Prostate gland (tissue), 2 donors: ENCODE data around the gene ARSJ.

Experiments used
- POLR2A ChIP-seq: fragments of 450-650 bp; IDR thresholded peaks from one replicate; pipeline ENCODE4 v1.6.1; 2016; ENCODE audit warnings: antibody characterized with exemption, mild to moderate bottlenecking
- POLR2AphosphoS5 ChIP-seq: sonication (generic); formaldehyde crosslinking; IDR thresholded peaks from one replicate; pipeline ENCODE4 v1.6.1; 2017; ENCODE audit warnings: antibody characterized with exemption
- TF ChIP-seq, protein P1 (sequence below), 4 experiments: fragments of 200-600 bp in 2 of 4; fragments of 450-650 bp in 2 of 4; sonication (generic) in 2 of 4; IDR thresholded peaks; 1 replicate in 3 of 4; 2 replicates in 1 of 4; pipeline ENCODE4 v1.5.1; 2016 to 2019; ENCODE audit warnings: antibody characterized with exemption in 4 of 4, mild to moderate bottlenecking in 2 of 4, moderate library complexity in 2 of 4

DNA sequence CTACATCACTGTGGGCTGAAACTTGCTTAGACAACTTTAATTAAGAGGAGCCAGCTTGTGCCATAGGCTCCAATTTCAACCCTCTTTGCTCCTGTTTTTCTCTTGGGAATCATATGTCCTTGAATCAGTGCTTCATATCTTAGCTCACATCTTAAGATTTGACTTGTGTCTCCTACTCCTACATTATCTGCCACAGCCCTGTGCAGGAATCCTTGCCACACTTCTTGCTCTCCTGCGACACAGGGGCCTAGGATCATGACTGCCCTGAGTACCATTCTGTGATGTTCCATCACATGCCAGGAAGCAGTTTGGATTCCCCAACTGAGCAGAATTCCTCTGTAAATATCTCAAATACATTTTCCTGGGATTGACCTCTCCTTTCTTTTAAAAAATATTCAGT lies 36.4 kb downstream of the ARSJ start:
- TF ChIP-seq, protein P1, sequence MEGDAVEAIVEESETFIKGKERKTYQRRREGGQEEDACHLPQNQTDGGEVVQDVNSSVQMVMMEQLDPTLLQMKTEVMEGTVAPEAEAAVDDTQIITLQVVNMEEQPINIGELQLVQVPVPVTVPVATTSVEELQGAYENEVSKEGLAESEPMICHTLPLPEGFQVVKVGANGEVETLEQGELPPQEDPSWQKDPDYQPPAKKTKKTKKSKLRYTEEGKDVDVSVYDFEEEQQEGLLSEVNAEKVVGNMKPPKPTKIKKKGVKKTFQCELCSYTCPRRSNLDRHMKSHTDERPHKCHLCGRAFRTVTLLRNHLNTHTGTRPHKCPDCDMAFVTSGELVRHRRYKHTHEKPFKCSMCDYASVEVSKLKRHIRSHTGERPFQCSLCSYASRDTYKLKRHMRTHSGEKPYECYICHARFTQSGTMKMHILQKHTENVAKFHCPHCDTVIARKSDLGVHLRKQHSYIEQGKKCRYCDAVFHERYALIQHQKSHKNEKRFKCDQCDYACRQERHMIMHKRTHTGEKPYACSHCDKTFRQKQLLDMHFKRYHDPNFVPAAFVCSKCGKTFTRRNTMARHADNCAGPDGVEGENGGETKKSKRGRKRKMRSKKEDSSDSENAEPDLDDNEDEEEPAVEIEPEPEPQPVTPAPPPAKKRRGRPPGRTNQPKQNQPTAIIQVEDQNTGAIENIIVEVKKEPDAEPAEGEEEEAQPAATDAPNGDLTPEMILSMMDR (IDR thresholded peaks at IDR 0.05): no peak
- no peak for TF ChIP-seq POLR2A
- TF ChIP-seq POLR2AphosphoS5: no peak
